Transverse colon (tissue), 4 donors: Measurements from ENCODE around the gene SEZ6. TPM values are rescaled to one million over a fixed set of nuclear protein-coding genes. Genes with fewer than 3 reads are reported as not detected.

Source experiments
- DNase-seq: peaks from one replicate; pipeline ENCODE4 v3.0.0-alpha.2; 2019
- H3K27ac ChIP-seq, 4 donors: fragments of 200-600 bp; sonication (generic); 2 replicates each; pipeline ENCODE4 v1.5.1; 2016 to 2018; ENCODE audit warnings: inconsistent platforms in 4 of 4
- H3K27me3 ChIP-seq: fragments of 200-600 bp; sonication (generic); 2 replicates; pipeline ENCODE4 v1.5.1; 2017; ENCODE audit warnings: inconsistent platforms
- H3K36me3 ChIP-seq, 4 donors: fragments of 200-600 bp; sonication (generic); 2 replicates each; pipeline ENCODE4 v1.5.1; 2017 to 2019; ENCODE audit warnings: inconsistent platforms in 4 of 4
- H3K4me1 ChIP-seq, 4 donors: fragments of 200-600 bp; sonication (generic); 2 replicates each; pipeline ENCODE4 v1.5.1; 2017 to 2020; ENCODE audit warnings: inconsistent platforms in 4 of 4
- H3K4me3 ChIP-seq, 4 donors: fragments of 200-600 bp; sonication (generic); 1 replicate in 1 of 4; 2 replicates in 3 of 4; pipeline versions ENCODE4 v1.5.1 to v1.6.1; 2017 to 2019; ENCODE audit warnings: inconsistent platforms in 4 of 4
- H3K9me3 ChIP-seq, 2 donors: fragments of 200-600 bp; sonication (generic); 2 replicates each; pipeline ENCODE4 v1.5.1; 2017 to 2019; ENCODE audit warnings: inconsistent platforms in 2 of 2
- CTCF ChIP-seq, 5 experiments: fragments of 200-600 bp in 3 of 5; fragments of 450-650 bp in 2 of 5; sonication (generic) in 3 of 5; IDR thresholded peaks; 1 replicate in 2 of 5; 2 replicates in 3 of 5; pipeline ENCODE4 v1.5.1; 2016 to 2017; ENCODE audit warnings: antibody characterized with exemption in 5 of 5, inconsistent platforms in 3 of 5, mild to moderate bottlenecking in 2 of 5, moderate library complexity in 1 of 5
- EP300 ChIP-seq: sonication (generic); formaldehyde crosslinking; IDR thresholded peaks from one replicate; pipeline ENCODE4 v1.6.1; 2017; ENCODE audit warnings: antibody characterized with exemption, low read depth
- POLR2A ChIP-seq: fragments of 450-650 bp; IDR thresholded peaks from one replicate; pipeline ENCODE4 v1.6.1; 2016; ENCODE audit warnings: antibody characterized with exemption, mild to moderate bottlenecking, moderate library complexity
- POLR2AphosphoS5 ChIP-seq, 3 donors: sonication (generic); formaldehyde crosslinking; IDR thresholded peaks; one replicate each; pipeline ENCODE4 v1.6.1; 2016; ENCODE audit warnings: antibody characterized with exemption in 3 of 3
- WGBS, 2 donors: methylation state at CpG; one replicate each; pipeline ENCODE4 v1.1.5; 2018; ENCODE audit warnings: low coverage in 1 of 2; 5-methylcytosine and 5-hydroxymethylcytosine counted together
- in situ Hi-C, 4 donors: fragments of 200-750 bp; cut with MboI; loops; one replicate each; pipeline versions ENCODE4 v1.15.0 to v1.15.1; 2017; ENCODE audit warnings: low sequenced_read_pairs in 3 of 4, low pct_ligation_motif_present in 1 of 4, low pct_unique_long_range_greater_than_20kb in 1 of 4
- intact Hi-C: fragments of 100-400 bp; cut with DNase I; formaldehyde crosslinking; loops from one replicate; pipeline ENCODE4 v1.15.1; 2023; ENCODE audit warnings: low total_unique reads
- total RNA-seq, 4 donors: library from RNA; depleted of rRNA; stranded (reverse); fragments of >200 nt; gene quantifications; one replicate each; pipeline ENCODE4 v1.1.0, GENCODE V29; 2016

Gene SEZ6
- total RNA-seq, 4 donors from 2014 or later = 0.14 TPM; not detected in 3

GRCh38 chr17:29050176-29050575 lies 44.3 kb upstream of the SEZ6 start:
- Histone ChIP-seq H3K4me1 (no peaks in the 10 kb centered on the region), H3K36me3 (no peaks in the 10 kb centered on the region), H3K4me3 (no peak overlapping the region), H3K27me3 (no peaks in the 10 kb centered on the region), H3K9me3 (no peaks in the 10 kb centered on the region), H3K27ac (no peak overlapping the region)
- WGBS, 2 donors = 78 to 80% methylated on average over 5 of the region's 5 CpGs
- intact Hi-C loops (no loop called here), in situ Hi-C loops (no loop called here)
- TF ChIP-seq CTCF (IDR thresholded peaks at IDR 0.05) (no peak), EP300 (no peak), POLR2A (no peak), POLR2AphosphoS5 (IDR thresholded peaks at IDR 0.05) (no peak)
- DNase-seq = no peak

- Histone ChIP-seq H3K27me3 (no peaks in the 10 kb centered on the region), H3K9me3 (no peaks in the 10 kb centered on the region), H3K4me3 (no peak overlapping the region), H3K36me3 (no peaks in the 10 kb centered on the region), H3K4me1 (no peaks in the 10 kb centered on the region), H3K27ac (no peak overlapping the region)
- WGBS, 2 donors = 61 to 82% methylated on average over 5 to 11 of the region's 11 CpGs
- intact Hi-C loops = no loop called here
- in situ Hi-C loops = no loop called here
- TF ChIP-seq POLR2AphosphoS5 (IDR thresholded peaks at IDR 0.05) (no peak), CTCF (IDR thresholded peaks at IDR 0.05) (no peak), POLR2A (no peak), EP300 (no peak)
- no peak for DNase-seq
These were observed 43.8 kb upstream of the SEZ6 start for GRCh38 chr17:29049541-29050145.

GRCh38 chr17:29048440-29049368 lies 42.9 kb upstream of the SEZ6 start:
- 76 to 82% methylated on average over 4 to 10 of the region's 10 CpGs for WGBS, 2 donors
- DNase-seq = no peak
- intact Hi-C loops (no loop called here), in situ Hi-C loops (no loop called here)
- H3K27ac ChIP-seq = no peak overlapping the region
- no peaks in the 10 kb centered on the region for H3K36me3 ChIP-seq
- no peaks in the 10 kb centered on the region for H3K9me3 ChIP-seq
- no peak for TF ChIP-seq POLR2A
- TF ChIP-seq EP300 = no peak
- no peak for TF ChIP-seq CTCF (IDR thresholded peaks at IDR 0.05)
- no peak for TF ChIP-seq POLR2AphosphoS5 (IDR thresholded peaks at IDR 0.05)
- no peaks in the 10 kb centered on the region for H3K4me1 ChIP-seq
- H3K4me3 ChIP-seq = no peak overlapping the region
- no peaks in the 10 kb centered on the region for H3K27me3 ChIP-seq

GRCh38 chr17:29046473-29046839 lies 40.6 kb upstream of the SEZ6 start:
- WGBS, 2 donors = 74% methylated on average over 5 of the region's 5 CpGs; no CpG with 5 or more reads in 1 of the 2 donors
- intact Hi-C loops = no loop called here
- TF ChIP-seq POLR2A = no peak
- no peak for TF ChIP-seq CTCF (IDR thresholded peaks at IDR 0.05)
- no peak for TF ChIP-seq POLR2AphosphoS5 (IDR thresholded peaks at IDR 0.05)
- TF ChIP-seq EP300 = no peak

More at GRCh38 chr17:29046473-29046839, 40.6 kb upstream of the SEZ6 start:
- Histone ChIP-seq H3K4me3 (no peak overlapping the region), H3K4me1 (peaks cover 0 to 7% (median 0%) of the 10 kb centered on the region in 4 donors), H3K27me3 (no peaks in the 10 kb centered on the region), H3K27ac (no peak overlapping the region), H3K36me3 (no peaks in the 10 kb centered on the region), H3K9me3 (no peaks in the 10 kb centered on the region)
- no peak for DNase-seq
- in situ Hi-C loops = no loop called here
